HG03439 (cell line): ENCODE data around the gene SPAG8.

Experiments used
- ATAC-seq: cut with Tn5 transposase; IDR thresholded peaks from one replicate; pipeline ENCODE4 v1.9.1; 2021; ENCODE audit warnings: mild to moderate bottlenecking, moderate library complexity; ENCODE audit not compliant: unreplicated experiment

Gene SPAG8

GRCh38 chr9:35812025-35812602, at the start of gene SPAG8:
Gene SPAG8 (minus strand): TSS chr9:35812262. CDS start chr9:35812147, 115 bp downstream.
- ATAC-seq: peak; percentile 53

- ATAC-seq: no peak
Measured at GRCh38 chr9:35861161-35861897, 49.3 kb upstream of the SPAG8 start.

- no peak for ATAC-seq
Measured at GRCh38 chr9:35859990-35860339, 47.9 kb upstream of the SPAG8 start.

GRCh38 chr9:35859310-35859989, 47.4 kb upstream of the SPAG8 start:
- ATAC-seq: no peak

GRCh38 chr9:35858458-35858857, 46.4 kb upstream of the SPAG8 start:
- ATAC-seq: no peak

GRCh38 chr9:35856882-35857281, 44.8 kb upstream of the SPAG8 start:
- no peak for ATAC-seq

GRCh38 chr9:35856206-35856605, 44.1 kb upstream of the SPAG8 start:
- ATAC-seq: no peak

- ATAC-seq: no peak
Measured at GRCh38 chr9:35854091-35854762, 42.2 kb upstream of the SPAG8 start.

GRCh38 chr9:35852876-35853865, 41.1 kb upstream of the SPAG8 start:
- no peak for ATAC-seq

GRCh38 chr9:35852267-35852815, 40.3 kb upstream of the SPAG8 start:
- no peak for ATAC-seq

GRCh38 chr9:35847792-35848572, 35.9 kb upstream of the SPAG8 start:
- peak; percentile 95 for ATAC-seq

- ATAC-seq: no peak
Measured at GRCh38 chr9:35845824-35846771, 34.0 kb upstream of the SPAG8 start.

- ATAC-seq: no peak
Measured at GRCh38 chr9:35844628-35845270, 32.7 kb upstream of the SPAG8 start.

- ATAC-seq: no peak
Measured at GRCh38 chr9:35842795-35843194, 30.7 kb upstream of the SPAG8 start.

GRCh38 chr9:35842020-35842745, 30.1 kb upstream of the SPAG8 start:
- ATAC-seq: no peak

GRCh38 chr9:35841645-35841900, 29.5 kb upstream of the SPAG8 start:
- no peak for ATAC-seq

GRCh38 chr9:35840881-35841644, 29.0 kb upstream of the SPAG8 start:
- ATAC-seq: no peak
